Spleen (tissue), 7 donors: ENCODE results near the gene FAM219A.

ENCODE experiments used
- CTCF ChIP-seq, 11 experiments: fragments of 200-600 bp in 7 of 11; fragments of 450-650 bp in 4 of 11; sonication (generic) in 4 of 11; IDR thresholded peaks in 8 of 11; conservative IDR thresholded peaks in 3 of 11; 1 replicate in 7 of 11; 2 replicates in 4 of 11; pipeline versions ENCODE4 v1.4.0 to v1.8.0; 2016 to 2021; ENCODE audit warnings: antibody characterized with exemption in 11 of 11, inconsistent platforms in 4 of 11, mild to moderate bottlenecking in 1 of 11
- POLR2A ChIP-seq, 3 donors: fragments of 450-650 bp; IDR thresholded peaks; one replicate each; pipeline ENCODE4 v1.5.1; 2017; ENCODE audit warnings: antibody characterized with exemption in 3 of 3, mild to moderate bottlenecking in 1 of 3
- POLR2AphosphoS5 ChIP-seq, 3 donors: sonication (generic); formaldehyde crosslinking; IDR thresholded peaks; one replicate each; pipeline ENCODE4 v1.5.1; 2017; ENCODE audit warnings: antibody characterized with exemption in 3 of 3
- donor health status: DM: no; HTN: no; CAD: no; lungs with moderate emphysema.
- donor health status: DM: no; HTN: no; CAD: no.
- donor health status: DM: no; HTN: no; CAD: no.

GRCh38 chr9:34373749-34374148 is 84.6 kb downstream of the FAM219A start:
- TF ChIP-seq CTCF (IDR thresholded peaks at IDR 0.05 in 8 of 11, conservative IDR thresholded peaks at IDR 0.05 in 3 of 11): no peak
- no peak for TF ChIP-seq POLR2A (IDR thresholded peaks at IDR 0.05)
- TF ChIP-seq POLR2AphosphoS5 (IDR thresholded peaks at IDR 0.05): no peak
